ENCODE measurements around the gene SLC35F1.

The SLC35F1 gene

DNA sequence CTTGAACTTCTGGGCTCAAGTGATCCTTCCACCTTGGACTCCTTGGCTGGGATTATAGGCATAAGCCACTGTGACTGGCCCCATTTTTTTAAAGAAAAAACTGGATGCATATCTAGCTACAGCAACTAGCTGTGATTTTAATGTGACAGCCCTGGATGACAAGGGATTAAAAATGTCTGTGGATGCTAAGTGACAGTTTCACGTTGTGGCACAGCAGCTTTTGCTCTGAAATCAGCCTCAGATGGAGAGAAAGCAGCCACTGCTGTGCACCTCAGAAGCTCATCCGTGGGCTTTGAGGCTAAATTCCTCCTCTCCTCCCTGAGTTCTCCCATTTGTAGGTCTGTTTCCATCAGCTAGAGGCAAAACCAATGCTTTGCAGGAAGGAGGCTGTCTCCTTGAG lies 195.3 kb downstream of the SLC35F1 start:
- TF ChIP-seq, protein P1, sequence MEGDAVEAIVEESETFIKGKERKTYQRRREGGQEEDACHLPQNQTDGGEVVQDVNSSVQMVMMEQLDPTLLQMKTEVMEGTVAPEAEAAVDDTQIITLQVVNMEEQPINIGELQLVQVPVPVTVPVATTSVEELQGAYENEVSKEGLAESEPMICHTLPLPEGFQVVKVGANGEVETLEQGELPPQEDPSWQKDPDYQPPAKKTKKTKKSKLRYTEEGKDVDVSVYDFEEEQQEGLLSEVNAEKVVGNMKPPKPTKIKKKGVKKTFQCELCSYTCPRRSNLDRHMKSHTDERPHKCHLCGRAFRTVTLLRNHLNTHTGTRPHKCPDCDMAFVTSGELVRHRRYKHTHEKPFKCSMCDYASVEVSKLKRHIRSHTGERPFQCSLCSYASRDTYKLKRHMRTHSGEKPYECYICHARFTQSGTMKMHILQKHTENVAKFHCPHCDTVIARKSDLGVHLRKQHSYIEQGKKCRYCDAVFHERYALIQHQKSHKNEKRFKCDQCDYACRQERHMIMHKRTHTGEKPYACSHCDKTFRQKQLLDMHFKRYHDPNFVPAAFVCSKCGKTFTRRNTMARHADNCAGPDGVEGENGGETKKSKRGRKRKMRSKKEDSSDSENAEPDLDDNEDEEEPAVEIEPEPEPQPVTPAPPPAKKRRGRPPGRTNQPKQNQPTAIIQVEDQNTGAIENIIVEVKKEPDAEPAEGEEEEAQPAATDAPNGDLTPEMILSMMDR (IDR thresholded peaks at IDR 0.05; ENCODE audit: low read depth, low read length), result no peak

DNA sequence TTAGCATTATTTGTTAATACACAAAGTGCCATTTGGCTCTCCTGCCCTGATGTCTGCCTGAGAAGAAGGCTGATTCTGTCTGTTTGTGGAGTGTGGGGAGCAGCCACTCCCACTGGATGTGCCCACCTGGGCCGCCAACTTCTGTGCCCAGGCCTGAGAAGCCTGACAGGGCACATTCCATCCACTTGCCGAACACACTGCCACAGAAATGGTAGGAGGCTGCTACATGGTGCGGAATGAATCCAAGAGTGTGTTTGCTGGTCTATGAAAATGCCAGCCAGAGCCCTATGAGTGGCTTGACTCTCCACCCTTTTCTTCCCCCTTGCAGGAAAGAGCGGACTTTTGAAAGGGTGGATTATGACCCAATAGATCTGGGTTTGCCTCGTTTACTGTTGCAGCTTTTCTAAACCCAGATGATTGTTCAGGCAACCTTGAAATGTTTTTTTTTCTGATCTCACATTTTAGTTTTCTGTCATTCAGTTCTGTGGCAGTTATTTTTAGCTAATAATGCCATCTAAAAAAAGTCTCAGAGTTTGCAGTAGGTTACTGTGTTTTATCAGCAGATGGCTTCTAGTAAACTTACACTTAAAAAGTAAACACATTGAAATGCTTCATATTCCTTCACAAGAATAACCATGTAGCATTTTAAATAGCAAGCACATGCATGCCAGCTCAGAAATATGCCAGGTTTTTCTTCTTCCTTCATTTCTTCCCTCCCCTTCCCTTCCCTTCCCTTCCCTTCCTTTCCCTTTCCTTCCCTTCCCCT lies 196.5 kb downstream of the SLC35F1 start:
- TF ChIP-seq, protein P1 (IDR thresholded peaks at IDR 0.05; ENCODE audit: low read depth, low read length), result no peak
- H3K4me3 ChIP-seq (ENCODE audit: low read depth, low read length), result no peak overlapping the region

More for the DNA sequence above, 195.3 kb downstream of the SLC35F1 start:
- H3K4me3 ChIP-seq (ENCODE audit: low read depth, low read length), result no peak overlapping the region

DNA sequence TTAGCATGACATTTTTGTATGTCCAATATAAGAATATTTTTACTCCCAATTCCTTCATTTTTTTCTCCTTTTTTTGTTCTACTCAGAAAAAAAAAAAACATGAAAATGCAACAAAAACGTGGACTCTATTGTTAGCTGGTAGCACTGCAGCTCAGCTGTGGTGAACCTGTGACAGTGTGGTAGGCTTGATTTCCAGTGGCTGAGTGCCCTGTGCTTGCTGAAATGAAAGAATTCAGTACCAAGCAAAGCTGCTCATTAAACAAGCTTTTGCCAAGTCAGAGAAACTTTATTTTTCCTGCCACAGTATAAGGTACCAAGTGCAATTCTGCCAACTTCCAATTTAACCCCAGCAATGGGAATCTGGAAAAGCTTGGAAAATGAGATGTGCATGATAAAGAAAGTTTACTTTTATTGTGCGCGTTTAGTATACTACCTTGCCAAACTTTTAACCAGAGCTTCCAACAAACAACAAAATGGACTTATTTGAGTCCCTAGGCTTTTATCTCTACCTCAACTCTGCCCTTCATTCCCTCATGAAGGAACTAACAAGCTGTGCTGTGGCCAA lies 215.2 kb downstream of the SLC35F1 start:
- TF ChIP-seq, protein P1 (IDR thresholded peaks at IDR 0.05; ENCODE audit: low read depth, low read length), result no peak
- no peak overlapping the region for H3K4me3 ChIP-seq (ENCODE audit: low read depth, low read length)

DNA sequence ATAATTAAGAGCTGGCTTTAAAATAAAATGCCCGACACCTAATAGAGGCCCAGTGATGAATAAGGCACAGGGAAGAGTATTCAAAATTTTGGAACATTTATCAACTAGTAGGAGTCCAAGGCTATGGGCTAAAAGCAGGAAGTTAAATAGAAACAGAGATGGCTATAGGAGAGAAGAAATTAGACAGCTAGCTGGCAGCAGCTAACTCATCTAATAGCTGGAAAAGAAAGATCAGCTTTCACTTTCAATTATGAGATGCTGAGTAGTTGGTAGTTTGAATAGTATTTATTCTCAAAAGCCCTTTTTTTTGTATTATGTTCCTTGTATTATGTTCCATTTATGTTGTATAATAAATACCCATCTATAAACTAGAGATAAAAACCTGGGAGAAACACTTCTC lies 215.7 kb downstream of the SLC35F1 start:
- TF ChIP-seq, protein P1 (IDR thresholded peaks at IDR 0.05; ENCODE audit: low read depth, low read length), result no peak
- H3K4me3 ChIP-seq (ENCODE audit: low read depth, low read length), result no peak overlapping the region

DNA sequence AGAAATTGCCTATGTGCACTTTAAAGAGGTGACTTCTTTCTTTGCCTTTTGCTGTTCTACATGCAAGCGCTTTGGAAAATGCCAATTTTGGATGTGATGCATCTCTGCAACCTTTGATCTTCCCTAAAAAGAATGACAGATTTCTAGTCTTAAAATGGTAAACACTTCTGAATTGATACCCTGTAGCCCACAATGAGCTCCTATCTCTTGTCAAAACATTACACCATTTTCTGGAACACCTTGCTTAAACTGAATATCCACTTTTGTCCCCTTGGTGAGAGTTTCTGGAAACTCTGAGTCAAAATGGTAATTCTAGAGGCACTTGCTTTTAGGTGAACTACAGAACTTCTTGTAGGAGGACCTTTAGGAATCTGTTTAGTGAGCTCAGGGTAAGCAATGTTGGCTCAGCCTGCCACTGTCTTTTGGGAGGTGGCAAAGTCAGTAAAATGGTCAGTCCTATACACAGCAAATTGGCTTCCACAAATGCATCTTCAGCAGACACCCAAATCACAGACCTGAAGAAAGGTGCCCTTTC lies 216.5 kb downstream of the SLC35F1 start:
- H3K4me3 ChIP-seq (ENCODE audit: low read depth, low read length), result no peak overlapping the region
- TF ChIP-seq, protein P1 (IDR thresholded peaks at IDR 0.05; ENCODE audit: low read depth, low read length), result no peak

DNA sequence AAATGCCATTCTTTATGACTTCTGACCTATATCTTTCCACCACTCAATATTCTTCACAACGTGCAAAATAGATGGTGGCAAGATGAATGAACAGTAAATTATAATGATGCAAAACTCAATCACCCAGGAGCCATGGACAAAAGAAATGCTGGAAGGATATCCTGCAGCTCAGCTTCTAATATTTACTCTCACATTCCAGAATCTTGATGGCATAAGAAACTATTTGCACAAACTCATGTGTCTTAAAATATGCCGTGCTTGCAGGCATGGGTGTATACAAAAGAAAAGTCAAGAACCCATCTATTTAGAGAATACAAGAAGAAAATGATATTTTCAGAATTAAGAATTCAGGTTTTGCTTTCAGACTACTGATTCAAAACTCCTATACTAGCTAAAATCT lies 217.8 kb downstream of the SLC35F1 start:
- no peak overlapping the region for H3K4me3 ChIP-seq (ENCODE audit: low read depth, low read length)

More for the DNA sequence above, 217.8 kb downstream of the SLC35F1 start:
- TF ChIP-seq, protein P1 (IDR thresholded peaks at IDR 0.05; ENCODE audit: low read depth, low read length), result no peak
